Fibroblast of lung (primary cell): ENCODE results near the gene ZBTB49. TPM values are rescaled to one million over a fixed set of nuclear protein-coding genes. Genes with fewer than 3 reads are reported as not detected.

Source experiments
- DNase-seq, 2 donors: peaks; one replicate each; pipeline versions ENCODE4 v3.0.0 to v3.0.0-alpha.2; 2010; ENCODE audit warnings: low read depth in 2 of 2
- H2AFZ ChIP-seq: 2 replicates; pipeline ENCODE4 v1.5.1; 2012; ENCODE audit warnings: low read length, control low read depth, inconsistent platforms
- H3K27ac ChIP-seq: 2 replicates; pipeline ENCODE4 v1.5.1; 2011; ENCODE audit warnings: low read length, control low read depth; ENCODE audit not compliant: insufficient read depth
- H3K27me3 ChIP-seq: 2 replicates; pipeline ENCODE4 v1.5.1; 2011; ENCODE audit warnings: mild to moderate bottlenecking, low read length; ENCODE audit not compliant: control insufficient read depth, insufficient read depth
- H3K36me3 ChIP-seq: 2 replicates; pipeline ENCODE4 v1.5.1; 2011; ENCODE audit warnings: low read length; ENCODE audit not compliant: control insufficient read depth, insufficient read depth
- H3K4me1 ChIP-seq: 2 replicates; pipeline ENCODE4 v1.5.1; 2011; ENCODE audit warnings: low read length; ENCODE audit not compliant: control insufficient read depth, insufficient read depth; ENCODE audit errors: extremely low read depth
- H3K4me2 ChIP-seq: 2 replicates; pipeline ENCODE4 v1.5.1; 2011; ENCODE audit warnings: low read length, control low read depth; ENCODE audit not compliant: insufficient read depth; ENCODE audit errors: extremely low read depth
- H3K4me3 ChIP-seq, 4 experiments: fragments of 200-600 bp in 1 of 4; sonication (generic) in 1 of 4; replicated peaks in 1 of 4; 2 replicates each; pipeline ENCODE4 v1.5.1; 2011 to 2016; ENCODE audit warnings: low read length in 4 of 4, low read depth in 3 of 4, mild to moderate bottlenecking in 3 of 4, control low read depth in 2 of 4, inconsistent platforms in 1 of 4, mixed read lengths in 1 of 4; ENCODE audit not compliant: insufficient read depth in 1 of 4; ENCODE audit errors: control extremely low read depth in 1 of 4
- H3K79me2 ChIP-seq: 2 replicates; pipeline ENCODE4 v1.5.1; 2012; ENCODE audit warnings: mild to moderate bottlenecking, low read length, inconsistent platforms; ENCODE audit not compliant: control insufficient read depth, insufficient read depth
- H3K9ac ChIP-seq: 2 replicates; pipeline ENCODE4 v1.5.1; 2011; ENCODE audit warnings: mild to moderate bottlenecking, low read length, control low read depth; ENCODE audit not compliant: insufficient read depth
- H3K9me3 ChIP-seq: 2 replicates; pipeline ENCODE4 v1.5.1; 2012; ENCODE audit warnings: low read depth, low read length; ENCODE audit not compliant: control insufficient read depth, insufficient read depth
- H4K20me1 ChIP-seq: 2 replicates; pipeline ENCODE4 v1.5.1; 2011; ENCODE audit warnings: low read length; ENCODE audit not compliant: control insufficient read depth, insufficient read depth; ENCODE audit errors: extremely low read depth
- EZH2 ChIP-seq: IDR thresholded peaks from 2 replicates; pipeline ENCODE4 v1.5.1; 2012; ENCODE audit warnings: low read length, control low read depth, mild to moderate bottlenecking; ENCODE audit errors: missing control alignments
- polyA plus RNA-seq, 2 donors: library from polyadenylated mRNA; depleted of rRNA in 1 of 2; stranded (reverse) in 1 of 2; unstranded in 1 of 2; fragments of >200 nt; gene quantifications; 2 replicates each; pipeline ENCODE4 v1.2.1, GENCODE V29; 2011 to 2012; ENCODE audit warnings: missing spikeins in 1 of 2
- total RNA-seq: library from RNA; depleted of rRNA; stranded (reverse); fragments of >200 nt; gene quantifications from 2 replicates; pipeline ENCODE4 v1.2.1, GENCODE V29; 2014
- TF ChIP-seq, protein P1 (sequence below), 2 donors: IDR thresholded peaks in 1 of 2; conservative IDR thresholded peaks in 1 of 2; 1 replicate in 1 of 2; 2 replicates in 1 of 2; pipeline ENCODE4 v1.5.1; 2011 to 2012; ENCODE audit warnings: low read length in 2 of 2, control low read depth in 1 of 2, inconsistent platforms in 1 of 2, low read depth in 1 of 2, mild to moderate bottlenecking in 1 of 2

ZBTB49 gene
- total and polyA plus RNA-seq, 2 donors (not counting 1 experiment from before 2014, with no cell fraction given) = 2.8 to 3.5 TPM

DNA sequence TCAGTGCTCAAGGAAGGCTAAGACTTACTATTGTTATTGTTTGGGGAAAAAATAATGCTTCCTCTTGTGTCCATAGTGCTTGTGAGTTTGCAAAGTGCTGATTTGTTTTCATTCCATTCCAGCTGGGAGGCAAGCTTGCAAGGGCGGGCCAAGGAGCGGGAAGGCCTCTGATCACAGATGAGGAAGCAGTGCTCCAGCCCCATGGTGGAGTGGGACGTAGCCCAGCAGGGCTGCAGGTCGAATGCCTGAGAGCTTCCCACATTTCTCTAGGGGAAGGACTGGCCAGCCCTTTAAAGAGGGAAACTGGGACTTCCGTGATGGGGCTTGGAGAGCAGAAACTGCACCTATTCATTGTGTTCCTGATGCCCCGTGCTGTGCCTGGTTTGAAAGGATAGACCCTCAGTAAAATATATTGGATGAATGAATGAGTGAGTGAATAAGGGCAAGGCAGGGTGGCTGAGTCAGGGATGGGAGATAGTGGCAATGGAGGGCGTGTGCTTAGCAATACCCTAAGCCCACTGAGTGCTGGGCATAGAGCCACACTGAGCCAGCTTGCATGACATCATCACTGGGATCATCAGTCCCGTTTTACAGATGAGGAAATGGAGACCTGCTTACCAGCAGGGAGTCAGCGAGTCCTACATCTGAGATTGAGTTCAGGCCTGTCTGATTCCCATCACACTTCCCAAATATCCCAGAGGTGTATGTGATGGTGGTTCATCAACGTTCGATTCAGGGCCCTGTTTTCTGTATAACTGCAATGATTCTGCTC, 78.9 kb downstream of the ZBTB49 start:
- Histone ChIP-seq H3K36me3 (no peaks in the 10 kb centered on the region), H3K9me3 (no peaks in the 10 kb centered on the region), H3K27me3 (peaks cover 1% of the 10 kb centered on the region), H3K9ac (no peak overlapping the region), H2AFZ (no peak overlapping the region), H4K20me1 (no peaks in the 10 kb centered on the region), H3K4me1 (no peaks in the 10 kb centered on the region), H3K79me2 (no peaks in the 10 kb centered on the region), H3K4me2 (no peak overlapping the region), H3K4me3 (no peak overlapping the region), H3K27ac (no peak overlapping the region)
- no peak for TF ChIP-seq EZH2
- TF ChIP-seq, protein P1, sequence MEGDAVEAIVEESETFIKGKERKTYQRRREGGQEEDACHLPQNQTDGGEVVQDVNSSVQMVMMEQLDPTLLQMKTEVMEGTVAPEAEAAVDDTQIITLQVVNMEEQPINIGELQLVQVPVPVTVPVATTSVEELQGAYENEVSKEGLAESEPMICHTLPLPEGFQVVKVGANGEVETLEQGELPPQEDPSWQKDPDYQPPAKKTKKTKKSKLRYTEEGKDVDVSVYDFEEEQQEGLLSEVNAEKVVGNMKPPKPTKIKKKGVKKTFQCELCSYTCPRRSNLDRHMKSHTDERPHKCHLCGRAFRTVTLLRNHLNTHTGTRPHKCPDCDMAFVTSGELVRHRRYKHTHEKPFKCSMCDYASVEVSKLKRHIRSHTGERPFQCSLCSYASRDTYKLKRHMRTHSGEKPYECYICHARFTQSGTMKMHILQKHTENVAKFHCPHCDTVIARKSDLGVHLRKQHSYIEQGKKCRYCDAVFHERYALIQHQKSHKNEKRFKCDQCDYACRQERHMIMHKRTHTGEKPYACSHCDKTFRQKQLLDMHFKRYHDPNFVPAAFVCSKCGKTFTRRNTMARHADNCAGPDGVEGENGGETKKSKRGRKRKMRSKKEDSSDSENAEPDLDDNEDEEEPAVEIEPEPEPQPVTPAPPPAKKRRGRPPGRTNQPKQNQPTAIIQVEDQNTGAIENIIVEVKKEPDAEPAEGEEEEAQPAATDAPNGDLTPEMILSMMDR (conservative IDR thresholded peaks at IDR 0.05 in 1 of 2, IDR thresholded peaks at IDR 0.05 in 1 of 2; ENCODE audit: low read depth in 1 of 2, low read length in 2 of 2) = no peak
- DNase-seq = no peak

Other genes starting within 250 kb of the ZBTB49 start
- not detected in 2 replicates for gene OTOP1, start 63.3 kb upstream of the ZBTB49 start, total RNA-seq
- not detected in 2 replicates for gene OTOP1, start 63.3 kb upstream of the ZBTB49 start, polyA plus RNA-seq
- 21.3 and 26.4 TPM in 2 replicates for gene TMEM128, start 42.0 kb upstream of the ZBTB49 start, total RNA-seq
- gene TMEM128, start 42.0 kb upstream of the ZBTB49 start, polyA plus RNA-seq = 36.9 and 52.1 TPM in 2 replicates
- gene LYAR, start 97 bp upstream of the ZBTB49 start, total RNA-seq = 11.1 and 11.8 TPM in 2 replicates
- 10.1 and 16.1 TPM in 2 replicates for gene LYAR, start 97 bp upstream of the ZBTB49 start, polyA plus RNA-seq
- gene NSG1, start 96.9 kb downstream of the ZBTB49 start, total RNA-seq = under 0.01 and 0.17 TPM in 2 replicates
- gene NSG1, start 96.9 kb downstream of the ZBTB49 start, polyA plus RNA-seq = 1.1 TPM in 2 replicates